Measurements from ENCODE around the gene PIK3CG.

- TF ChIP-seq CTCF (IDR thresholded peaks at IDR 0.05; ENCODE audit: low read depth, low read length) (no peak), MAX (IDR thresholded peaks at IDR 0.05; ENCODE audit: low read depth, low read length) (no peak), POLR2A (IDR thresholded peaks at IDR 0.05; ENCODE audit: extremely low read depth, insufficient read length) (no peak), MYC (IDR thresholded peaks at IDR 0.05; ENCODE audit: low read depth, low read length) (no peak)
These were observed 35.6 kb upstream of the PIK3CG start for GRCh38 chr7:106829496-106829895.
